ENCODE results near the gene MTCL1.

The MTCL1 gene

DNA sequence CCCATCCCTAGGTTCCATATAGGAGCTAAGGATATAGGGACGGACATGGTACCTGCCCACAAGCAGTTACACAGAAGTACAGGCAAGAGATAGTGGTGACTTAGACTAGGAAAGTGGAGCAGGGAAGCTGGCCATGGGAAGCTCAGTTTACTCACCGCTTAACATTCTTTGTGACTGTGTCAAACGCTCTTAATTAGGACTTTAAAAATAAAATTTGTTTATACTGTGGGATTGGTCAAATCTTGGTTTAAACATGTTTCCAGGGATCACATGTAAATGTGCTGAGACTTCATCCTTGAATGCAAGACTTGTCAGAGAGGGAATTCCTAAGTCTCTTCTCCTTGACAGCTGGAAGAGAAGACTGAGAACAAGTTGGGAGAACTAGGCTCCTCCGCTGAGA is 107.3 kb downstream of the MTCL1 start:
- DNase-seq (ENCODE audit: low spot score) = no peak

DNA sequence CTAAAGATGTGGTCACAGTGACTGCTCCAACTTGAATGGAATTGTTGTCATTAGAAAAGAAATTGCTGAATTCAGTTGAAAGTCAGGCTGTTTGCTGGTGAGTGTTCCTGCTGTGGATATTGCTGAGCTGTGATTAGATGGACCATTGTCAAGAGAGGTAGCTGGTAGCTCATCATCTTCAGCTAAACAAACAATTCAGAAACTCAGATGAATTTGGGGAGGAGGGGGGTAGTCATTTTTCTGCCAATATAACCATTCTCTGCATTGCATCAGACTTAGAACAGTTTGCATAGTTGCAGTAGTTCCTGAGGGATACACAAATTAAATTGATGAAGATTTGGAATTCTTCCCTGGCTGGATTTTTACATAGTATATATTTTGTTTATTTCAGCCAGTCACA is 108.3 kb downstream of the MTCL1 start:
- no peak for DNase-seq (ENCODE audit: low spot score)

DNA sequence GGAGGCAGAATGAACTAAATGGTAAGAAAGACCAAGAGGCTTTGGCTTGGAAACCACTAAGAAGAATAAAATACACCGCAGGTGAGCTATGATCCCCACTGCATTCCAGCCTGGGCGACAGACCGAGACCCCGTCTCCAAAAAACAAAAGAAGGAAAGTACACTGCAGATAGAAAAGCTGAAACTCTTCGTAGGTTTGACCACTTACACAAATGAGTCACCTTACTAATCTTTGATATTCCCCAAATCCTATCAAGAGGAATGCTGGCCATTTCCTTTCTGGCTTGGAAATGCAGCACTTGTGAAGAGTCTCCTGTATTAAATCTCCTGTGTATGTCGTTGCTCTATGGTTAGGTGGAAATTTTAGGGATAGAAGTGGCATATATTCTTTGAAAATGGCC is 108.8 kb downstream of the MTCL1 start:
- DNase-seq (ENCODE audit: low spot score) = no peak

DNA sequence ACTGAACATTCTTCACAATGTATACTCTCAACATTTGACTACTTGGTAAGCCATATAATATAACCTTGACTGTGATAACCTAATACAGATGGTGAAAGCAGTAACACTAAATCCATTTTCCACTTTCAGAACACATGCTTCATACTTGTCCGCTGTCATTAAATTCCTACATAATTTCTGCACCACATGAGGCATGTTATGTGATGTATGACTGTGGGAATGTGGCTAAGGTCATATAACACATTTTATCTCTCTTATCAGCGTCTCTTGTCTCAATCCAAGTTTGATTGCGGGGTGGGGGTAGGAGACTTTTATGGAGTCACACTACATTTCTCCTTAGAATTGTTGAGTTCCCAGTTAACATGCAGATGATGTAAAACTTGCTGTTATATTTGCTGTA is 110.9 kb downstream of the MTCL1 start:
- no peak for DNase-seq (ENCODE audit: low spot score)

DNA sequence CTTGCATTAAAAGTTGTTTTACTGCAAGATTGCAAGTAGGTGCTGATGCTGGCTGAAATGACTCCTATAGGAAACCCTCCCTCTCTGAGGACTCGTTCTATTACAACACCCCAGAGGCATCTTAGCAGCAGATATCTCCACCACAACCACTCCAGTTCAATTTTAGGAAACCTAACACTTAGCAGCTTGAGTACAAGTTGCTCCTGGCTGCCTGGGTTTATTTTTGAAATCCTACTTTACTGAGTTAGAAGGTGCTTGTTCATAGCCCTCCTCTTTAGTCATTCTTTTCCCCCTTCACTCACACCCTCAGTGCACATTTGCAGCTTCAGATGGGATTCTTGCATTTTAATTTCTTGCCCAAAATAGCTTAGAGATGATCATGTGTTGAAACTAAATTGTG is 111.5 kb downstream of the MTCL1 start:
- DNase-seq (ENCODE audit: low spot score) = no peak

DNA sequence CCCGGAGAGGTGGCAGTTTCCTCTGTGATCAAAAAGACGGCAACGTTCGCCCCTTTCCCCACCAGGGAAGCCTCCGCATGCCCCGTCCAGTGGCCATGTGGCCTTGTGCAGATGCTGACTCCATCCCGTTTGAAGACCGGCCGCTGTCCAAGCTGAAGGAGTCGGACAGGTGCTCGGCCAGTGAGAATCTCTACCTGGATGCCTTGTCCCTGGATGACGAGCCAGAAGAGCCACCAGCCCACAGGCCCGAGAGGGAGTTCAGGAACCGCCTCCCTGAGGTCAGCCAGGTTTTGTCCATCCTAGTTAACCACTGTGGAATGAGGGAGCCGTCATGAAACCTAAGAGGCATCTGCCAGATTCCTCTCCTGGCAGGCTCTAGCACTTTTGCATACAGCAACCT is 113.6 kb downstream of the MTCL1 start:
- no peak for DNase-seq (ENCODE audit: low spot score)

DNA sequence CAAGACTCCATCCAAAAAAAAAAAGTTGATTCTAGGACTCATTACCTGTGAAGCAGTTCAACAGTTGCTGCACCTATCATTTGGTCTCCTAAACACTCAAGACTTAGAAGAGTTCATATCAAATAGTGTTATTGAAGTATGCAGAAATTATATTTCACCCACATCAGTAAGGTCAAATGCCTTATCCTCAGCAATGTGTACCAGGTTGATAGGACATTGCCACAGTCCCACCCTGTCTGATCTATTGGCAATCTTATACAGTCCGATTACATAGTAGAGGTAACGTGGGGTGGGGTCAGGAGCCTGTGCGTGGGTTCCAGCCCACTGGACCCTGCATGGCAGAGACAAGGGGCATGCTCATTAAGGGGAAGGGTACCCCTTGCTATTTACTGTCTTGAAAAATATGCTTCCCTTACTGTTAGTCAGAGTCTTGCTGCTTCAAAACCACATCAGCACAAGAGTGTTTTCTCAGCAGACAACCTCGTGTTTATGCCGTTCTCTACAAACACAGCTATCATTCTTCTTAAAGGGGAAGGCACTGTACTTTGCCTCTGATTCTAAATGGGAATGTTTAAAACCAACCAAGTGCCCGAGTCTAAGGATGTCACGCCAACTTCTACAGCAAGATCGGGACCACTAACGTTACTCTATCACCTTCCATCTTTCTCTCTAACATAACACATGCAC is 115.2 kb downstream of the MTCL1 start:
- DNase-seq (ENCODE audit: low spot score) = no peak

DNA sequence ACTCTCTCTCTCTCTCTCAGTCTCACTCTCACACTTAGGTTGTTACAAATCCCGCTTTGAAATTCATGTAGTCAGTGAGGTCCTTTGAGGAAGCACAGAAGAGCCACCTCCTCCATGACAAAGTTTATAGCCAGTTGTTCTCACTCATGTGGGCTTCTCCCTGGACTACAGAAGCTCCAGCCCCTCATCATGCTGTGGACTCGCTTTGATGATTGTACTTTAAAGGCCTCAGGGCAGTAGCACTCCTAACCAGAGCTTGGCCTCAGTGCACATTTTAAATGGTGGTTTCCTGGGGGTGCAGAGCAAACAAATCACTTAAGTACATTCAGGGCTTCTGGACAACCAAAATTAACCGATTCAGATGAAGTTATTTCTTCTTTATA is 115.7 kb downstream of the MTCL1 start:
- no peak for DNase-seq (ENCODE audit: low spot score)

DNA sequence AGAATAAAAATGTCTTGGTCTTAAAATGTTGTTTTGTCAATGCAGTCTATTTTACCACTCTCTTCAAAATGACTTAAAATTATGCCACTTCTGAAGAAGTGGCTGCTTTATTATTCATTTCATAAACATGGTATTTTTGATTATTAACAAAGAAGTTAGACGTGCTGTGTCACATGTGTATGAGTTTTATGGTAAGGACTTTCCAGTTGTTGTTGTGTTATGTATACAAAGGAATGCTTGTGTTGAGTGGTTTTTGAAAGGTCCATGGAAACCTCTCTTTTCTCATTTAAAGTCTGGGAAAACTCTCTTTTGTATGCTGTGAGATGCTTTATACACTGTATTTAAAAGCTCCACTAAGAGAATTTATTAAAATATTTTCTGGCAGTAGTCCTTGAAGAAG is 116.2 kb downstream of the MTCL1 start:
- DNase-seq (ENCODE audit: low spot score) = no peak

DNA sequence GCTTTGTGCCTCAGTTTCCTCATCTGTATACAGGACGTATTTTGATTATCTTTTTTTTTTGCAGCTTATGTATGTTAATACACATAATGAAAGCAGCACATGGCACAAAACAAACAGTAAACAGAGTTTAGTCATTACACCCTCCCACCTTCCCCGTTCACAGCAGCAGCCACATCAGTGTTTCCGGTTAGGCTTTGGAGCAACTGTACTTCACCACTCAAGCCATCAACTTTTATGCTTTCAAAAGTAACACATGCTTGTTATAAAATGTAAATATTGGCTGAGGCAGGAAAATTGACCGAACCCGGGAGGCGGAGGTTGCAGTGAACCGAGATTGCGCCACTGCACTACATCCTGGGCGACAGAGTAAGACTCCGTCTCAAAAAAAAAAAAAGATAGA is 117.3 kb downstream of the MTCL1 start:
- no peak for DNase-seq (ENCODE audit: low spot score)

DNA sequence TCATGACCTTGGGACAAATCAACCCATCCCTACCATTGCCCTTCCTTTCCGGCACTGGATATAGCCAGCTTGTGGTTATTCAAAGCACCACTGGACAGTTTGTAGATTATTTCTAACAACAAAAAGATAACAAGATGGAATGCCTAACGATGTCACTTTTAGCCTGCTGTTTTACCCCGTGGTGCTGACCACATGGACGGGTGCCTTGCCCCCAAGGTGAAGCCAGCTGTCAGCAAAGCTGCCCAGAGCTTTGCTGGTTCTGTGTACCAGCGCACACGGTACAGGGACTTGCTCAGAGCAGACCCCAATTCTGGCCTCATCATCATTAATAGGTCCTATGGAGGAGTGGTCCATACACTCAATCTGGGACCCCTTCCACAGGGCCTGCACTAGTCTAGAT is 118.2 kb downstream of the MTCL1 start:
- no peak for DNase-seq (ENCODE audit: low spot score)

DNA sequence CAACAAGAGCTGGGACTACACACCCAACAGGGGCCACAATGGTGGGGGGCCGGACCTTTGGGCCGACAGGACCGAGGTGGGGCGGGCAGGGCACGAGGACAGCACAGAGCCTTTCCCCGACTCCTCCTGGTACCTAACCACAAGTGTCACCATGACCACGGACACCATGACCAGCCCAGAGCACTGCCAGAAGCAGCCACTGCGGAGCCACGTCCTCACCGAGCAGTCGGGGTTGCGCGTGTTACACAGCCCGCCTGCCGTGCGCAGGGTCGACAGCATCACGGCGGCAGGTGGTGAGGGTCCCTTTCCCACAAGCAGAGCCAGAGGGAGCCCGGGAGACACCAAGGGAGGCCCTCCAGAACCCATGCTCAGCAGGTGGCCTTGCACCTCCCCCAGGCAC is 119.5 kb downstream of the MTCL1 start:
- DNase-seq (ENCODE audit: low spot score) = no peak

DNA sequence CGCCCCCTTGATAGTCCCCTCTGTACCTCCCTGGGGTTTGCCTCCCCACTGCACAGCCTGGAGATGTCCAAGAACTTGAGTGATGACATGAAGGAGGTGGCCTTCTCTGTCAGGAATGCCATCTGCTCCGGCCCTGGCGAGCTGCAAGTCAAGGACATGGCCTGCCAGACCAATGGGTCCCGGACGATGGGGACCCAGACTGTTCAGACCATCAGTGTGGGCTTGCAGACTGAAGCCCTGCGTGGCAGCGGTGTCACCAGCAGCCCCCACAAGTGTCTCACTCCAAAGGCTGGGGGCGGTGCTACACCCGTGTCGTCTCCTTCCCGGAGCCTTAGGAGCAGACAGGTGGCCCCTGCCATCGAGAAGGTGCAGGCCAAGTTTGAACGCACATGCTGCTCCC is 119.9 kb downstream of the MTCL1 start:
- no peak for DNase-seq (ENCODE audit: low spot score)

DNA sequence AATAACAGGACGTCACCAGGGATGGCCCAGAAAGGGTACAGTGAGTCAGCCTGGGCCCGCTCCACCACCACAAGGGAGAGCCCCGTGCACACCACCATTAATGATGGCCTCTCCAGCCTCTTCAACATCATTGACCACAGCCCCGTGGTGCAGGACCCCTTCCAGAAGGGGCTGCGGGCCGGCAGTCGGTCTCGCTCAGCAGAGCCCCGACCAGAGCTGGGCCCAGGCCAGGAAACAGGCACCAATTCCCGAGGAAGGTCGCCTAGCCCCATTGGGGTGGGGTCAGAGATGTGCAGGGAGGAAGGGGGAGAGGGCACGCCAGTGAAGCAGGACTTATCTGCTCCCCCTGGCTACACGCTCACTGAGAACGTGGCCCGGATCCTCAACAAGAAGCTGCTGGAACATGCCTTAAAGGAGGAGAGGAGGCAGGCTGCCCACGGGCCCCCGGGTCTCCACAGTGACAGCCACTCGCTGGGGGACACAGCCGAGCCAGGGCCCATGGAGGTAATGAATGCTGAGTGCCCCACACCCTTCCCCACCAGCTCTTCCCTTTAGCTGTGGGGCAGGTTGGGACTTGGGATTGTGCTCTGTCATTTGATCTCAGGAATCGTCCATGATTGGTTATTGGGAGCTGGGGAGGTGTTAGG is 120.5 kb downstream of the MTCL1 start:
- DNase-seq (ENCODE audit: low spot score) = no peak

DNA sequence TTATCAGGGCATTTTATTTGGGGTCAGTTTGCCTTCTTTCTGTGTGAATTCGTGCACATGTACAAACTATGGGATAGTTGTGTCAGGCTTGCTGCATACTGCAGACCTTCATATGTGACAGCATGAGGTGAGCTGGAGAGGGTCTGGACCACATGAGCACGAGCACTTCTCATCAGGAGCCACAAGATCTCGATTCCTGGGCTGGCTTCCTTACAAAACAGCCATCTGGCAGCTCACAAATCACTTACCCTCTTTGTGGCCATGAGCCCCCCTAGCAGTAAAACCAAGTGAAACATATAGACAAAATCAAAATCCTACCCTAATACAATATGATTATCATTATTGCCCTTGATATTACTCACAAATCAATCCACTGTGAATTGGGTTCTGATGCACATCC is 121.2 kb downstream of the MTCL1 start:
- no peak for DNase-seq (ENCODE audit: low spot score)

DNA sequence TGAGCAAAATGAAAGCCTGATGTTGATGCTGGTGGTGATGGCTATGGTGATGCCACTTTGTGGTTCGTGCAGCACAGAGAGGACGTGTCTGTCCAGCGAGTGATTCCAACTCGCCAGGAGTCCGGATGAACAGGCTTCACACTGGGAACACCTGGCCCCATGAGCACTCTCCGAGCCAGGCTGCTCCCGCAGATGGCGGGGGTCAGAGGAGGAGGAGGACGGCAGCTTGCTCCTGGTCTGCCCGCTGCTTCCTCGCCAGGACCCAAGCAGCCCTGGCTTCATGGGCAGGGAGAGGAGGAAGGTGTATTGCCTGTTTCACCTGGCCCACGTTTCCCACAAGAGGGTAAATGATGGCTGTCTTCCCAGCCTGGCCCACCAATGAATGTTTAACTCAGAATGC is 121.6 kb downstream of the MTCL1 start:
- DNase-seq (ENCODE audit: low spot score) = no peak

DNA sequence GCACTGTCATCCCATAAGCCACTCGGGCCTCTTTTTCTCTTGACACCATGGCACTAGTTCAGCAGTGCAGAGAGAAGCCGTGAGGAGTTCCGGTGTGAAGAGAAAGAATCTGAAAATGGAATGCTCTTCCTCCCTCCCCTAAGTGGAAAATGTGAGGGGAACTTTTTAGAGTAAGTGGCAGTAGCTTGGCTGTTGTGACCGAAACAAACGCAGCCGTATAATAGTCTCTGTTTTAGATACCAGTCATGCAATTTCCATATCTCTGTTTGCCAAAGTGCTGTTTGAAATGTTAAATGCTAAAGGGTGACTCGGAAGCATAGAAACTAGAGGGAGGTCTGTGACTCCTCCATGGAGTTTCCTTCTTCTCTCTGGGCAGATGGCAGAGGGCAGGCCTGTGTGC is 122.9 kb downstream of the MTCL1 start:
- DNase-seq (ENCODE audit: low spot score) = no peak

DNA sequence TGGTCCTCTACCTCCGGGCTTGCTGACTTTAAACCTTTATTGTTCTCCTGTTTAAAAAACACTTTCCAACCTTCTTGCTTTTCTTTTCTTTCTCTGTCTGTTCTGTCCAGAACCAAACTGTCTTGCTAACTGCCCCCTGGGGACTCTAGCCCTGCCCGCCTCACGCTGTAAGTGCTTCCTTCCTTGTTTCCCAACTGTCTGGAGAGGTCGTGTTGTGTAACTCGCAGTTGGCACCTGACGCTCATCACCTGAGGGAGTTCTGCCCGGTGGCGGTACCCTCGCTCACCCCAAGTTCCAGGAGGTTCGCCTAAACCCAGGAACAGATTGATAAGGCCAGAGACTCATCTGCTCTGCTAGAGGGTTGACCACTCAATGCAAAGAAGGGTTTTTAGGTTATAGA is 123.4 kb downstream of the MTCL1 start:
- DNase-seq (ENCODE audit: low spot score) = no peak

DNA sequence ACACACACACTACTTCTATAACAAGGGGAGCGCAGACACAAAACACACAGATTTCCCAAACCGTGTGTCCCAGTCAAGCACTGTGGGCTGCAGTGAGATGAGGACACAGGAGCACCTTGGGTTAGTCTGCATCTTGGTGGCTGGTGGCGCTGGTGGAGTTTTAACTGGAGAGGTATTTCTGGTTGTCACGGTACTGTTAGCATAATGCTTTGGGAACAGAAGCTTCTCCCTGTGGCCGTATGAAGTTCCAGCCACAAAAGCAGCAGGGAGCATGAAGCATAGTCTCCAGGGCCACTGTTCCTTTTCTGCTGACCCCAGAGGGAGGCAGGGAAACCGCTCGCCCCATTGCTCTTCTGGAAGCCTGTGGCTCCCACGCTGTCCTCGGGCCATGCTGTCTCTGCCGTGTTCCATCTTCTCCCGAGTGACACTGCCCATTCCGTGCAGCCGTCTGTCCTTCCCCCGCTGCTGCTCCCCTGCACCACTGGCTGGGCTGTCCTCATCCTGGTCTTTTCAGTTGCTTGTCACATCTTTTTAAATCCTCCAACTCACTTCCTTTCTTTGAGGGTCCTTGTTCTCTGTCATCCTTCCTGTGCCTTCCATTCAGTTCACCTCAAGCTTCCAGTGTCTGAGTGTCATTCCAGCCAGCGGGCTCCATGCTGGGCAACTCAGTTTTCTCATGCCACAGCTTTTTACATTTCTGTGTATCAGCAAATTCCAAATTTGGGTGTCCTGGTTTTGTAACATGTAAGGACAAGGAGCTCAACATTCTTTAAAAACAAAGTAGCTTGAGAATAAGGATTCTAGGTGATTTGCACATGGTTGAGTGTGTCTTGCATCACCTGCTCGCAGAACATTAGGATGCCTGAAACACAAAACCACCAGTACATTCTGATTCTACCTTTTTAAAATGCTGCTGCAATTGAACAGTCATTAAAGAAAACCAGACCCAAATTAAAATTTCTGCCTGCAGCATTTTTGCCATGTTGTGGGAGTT is 125.0 kb downstream of the MTCL1 start:
- no peak for DNase-seq (ENCODE audit: low spot score)

DNA sequence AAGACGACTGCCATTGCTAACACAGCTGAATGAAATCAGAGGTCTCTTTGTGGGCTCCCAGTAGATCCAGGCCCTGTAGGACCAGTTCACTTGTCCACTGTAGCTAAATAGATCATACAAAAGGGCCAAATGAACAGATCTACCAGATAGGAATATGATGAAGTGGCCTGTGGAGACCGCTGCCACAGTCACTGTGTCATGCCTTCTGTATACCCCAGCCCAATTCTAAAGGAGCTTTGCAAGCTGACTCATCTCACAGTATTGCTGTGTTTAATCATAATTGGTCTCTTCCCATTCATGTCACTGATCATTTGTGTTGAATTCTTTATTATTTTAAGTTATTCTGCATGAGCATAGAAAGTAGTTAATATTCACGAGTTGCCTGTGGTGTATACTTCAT is 125.8 kb downstream of the MTCL1 start:
- no peak for DNase-seq (ENCODE audit: low spot score)

DNA sequence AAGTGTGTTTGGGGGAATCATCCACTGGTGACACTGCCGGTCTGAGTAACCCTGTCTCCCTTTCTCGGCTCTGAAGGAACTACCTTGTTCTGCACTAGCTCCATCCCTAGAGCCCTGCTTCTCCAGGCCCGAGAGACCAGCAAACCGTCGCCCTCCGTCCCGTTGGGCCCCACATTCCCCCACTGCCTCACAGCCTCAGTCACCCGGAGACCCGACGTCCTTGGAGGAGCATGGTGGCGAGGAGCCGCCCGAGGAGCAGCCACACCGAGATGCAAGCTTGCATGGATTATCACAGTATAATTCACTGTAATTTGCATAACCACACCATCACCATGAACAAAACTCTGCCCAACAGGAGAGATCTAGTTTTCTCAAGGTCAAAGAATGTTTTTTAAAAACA is 126.2 kb downstream of the MTCL1 start:
- DNase-seq (ENCODE audit: low spot score) = no peak

DNA sequence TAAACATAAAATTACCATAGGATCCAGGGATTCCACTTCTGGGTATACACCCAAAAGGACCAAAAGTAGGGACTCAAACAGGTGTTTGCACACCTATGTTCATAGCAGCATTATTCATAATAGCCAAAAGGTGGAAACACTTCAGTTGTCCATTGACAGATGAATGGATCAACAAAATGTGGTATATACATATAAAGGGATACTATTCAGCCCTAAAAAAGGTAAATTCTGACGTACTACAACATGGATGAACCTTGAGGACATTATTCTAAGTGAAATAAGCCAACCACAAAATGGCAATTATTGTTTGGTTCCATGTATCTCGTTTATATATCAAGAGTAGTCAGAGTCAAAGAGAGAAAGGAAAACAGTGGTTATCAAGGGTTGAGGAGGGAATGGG is 128.1 kb downstream of the MTCL1 start:
- no peak for DNase-seq (ENCODE audit: low spot score)

DNA sequence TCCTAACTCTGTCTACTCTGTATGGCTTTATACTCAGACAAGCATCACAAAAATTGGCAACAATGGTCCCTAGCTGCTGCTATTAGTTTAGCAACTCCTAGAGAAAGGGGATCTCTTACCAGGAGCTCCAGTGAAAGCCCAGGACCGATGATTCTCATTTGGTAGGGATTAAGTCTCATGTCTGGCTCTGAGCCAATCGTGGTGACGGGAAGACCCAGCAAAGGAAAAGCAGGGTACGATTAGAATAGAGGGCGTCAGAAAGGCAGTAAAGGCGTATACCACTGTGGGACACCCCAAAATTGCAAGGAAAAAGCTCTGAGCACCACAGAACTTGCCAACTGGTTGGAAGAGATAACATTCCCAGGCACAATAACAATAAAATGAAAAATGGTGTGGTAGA is 129.5 kb downstream of the MTCL1 start:
- DNase-seq (ENCODE audit: low spot score) = no peak

All from D341Med (cell line).